Astrocyte of the spinal cord (primary cell): ENCODE results near the gene CLSTN3.

Experiments used
- DNase-seq: peaks from one replicate; pipeline ENCODE4 v3.0.0; 2011; ENCODE audit warnings: low read depth, low spot score
- H3K4me3 ChIP-seq: 2 replicates; pipeline ENCODE4 v1.5.1; 2011; ENCODE audit warnings: low read depth, mild to moderate bottlenecking, low read length, moderate library complexity
- CTCF ChIP-seq: IDR thresholded peaks from 2 replicates; pipeline ENCODE4 v1.5.1; 2012; ENCODE audit warnings: low read depth, mild to moderate bottlenecking, low read length, inconsistent platforms
- in situ Hi-C: cut with HindIII; loops from 2 replicates; pipeline ENCODE4 v1.10.0; 2017; ENCODE audit warnings: low sequenced_read_pairs

The CLSTN3 gene

DNA sequence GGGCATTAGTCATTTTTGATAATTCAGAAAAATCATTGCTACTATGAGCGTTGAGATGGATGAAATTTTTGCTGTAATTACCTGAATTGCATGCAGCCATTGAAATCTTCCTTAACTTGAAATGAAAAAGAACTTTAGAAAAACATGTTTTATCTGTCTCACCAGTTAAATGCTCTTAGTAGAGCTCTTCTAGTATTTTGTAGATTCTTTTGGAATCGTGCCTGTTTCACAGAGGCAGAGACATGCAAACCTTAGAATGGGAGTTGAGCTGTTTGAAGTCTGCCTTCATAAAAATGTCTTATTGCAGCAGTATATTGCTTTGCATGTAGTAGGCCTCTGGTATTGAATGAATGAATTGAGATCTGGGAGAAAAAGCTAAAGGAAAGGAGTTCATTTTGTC lies 63.5 kb downstream of the CLSTN3 start:
- H3K4me3 ChIP-seq = no peak overlapping the region
- TF ChIP-seq CTCF = no peak
- in situ Hi-C loops = no loop called here
- DNase-seq = no peak

DNA sequence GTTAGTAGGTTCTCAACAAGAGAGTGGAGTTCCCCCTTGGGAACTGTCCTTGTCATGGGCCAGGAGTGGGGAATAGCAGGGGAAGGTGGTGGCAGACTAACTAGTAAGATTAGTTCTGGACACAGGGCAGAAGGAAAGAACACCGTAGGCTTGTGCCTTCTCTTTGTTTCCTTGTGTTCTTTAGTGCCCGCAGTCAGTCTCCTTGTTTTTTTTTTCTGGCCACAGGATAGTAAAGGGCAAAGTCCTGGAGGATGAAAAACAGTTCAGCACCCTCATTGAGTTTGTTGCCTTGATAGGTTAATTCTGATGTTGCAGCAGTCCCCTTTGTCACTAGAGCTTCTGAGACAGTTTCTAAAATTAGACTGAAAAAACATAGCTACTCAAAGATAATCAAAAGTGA lies 67.7 kb downstream of the CLSTN3 start:
- in situ Hi-C loops = no loop called here
- no peak for TF ChIP-seq CTCF
- no peak for DNase-seq
- H3K4me3 ChIP-seq = no peak overlapping the region

- in situ Hi-C loops = no loop called here
- no peak for TF ChIP-seq CTCF
- DNase-seq = no peak
- H3K4me3 ChIP-seq = no peak overlapping the region
Measured at GRCh38 chr12:7203109-7203508, 72.9 kb downstream of the CLSTN3 start.

DNA sequence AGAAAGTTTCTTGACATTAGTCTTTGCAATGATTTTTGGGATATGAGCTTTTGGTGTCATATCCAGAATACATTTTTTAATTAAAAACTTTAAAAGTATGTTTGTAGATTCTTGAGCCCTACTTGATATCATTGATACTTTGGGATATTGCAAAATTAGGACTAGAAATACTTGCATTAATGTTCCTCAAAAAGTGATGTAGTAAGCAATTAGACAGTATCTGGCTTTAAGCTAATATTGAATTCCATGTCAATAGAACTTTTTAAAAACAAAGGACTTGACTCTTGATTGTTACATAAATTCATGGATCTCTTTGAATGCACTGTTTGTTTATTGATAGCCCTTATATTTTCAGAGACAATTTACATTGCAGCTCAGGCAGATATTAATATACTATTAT lies 74.9 kb downstream of the CLSTN3 start:
- no peak overlapping the region for H3K4me3 ChIP-seq
- DNase-seq = no peak
- in situ Hi-C loops = no loop called here
- no peak for TF ChIP-seq CTCF

- in situ Hi-C loops = no loop called here
- TF ChIP-seq CTCF = no peak
- H3K4me3 ChIP-seq = no peak overlapping the region
- no peak for DNase-seq
Measured at GRCh38 chr12:7206691-7207090, 76.5 kb downstream of the CLSTN3 start.

GRCh38 chr12:7207866-7208625 lies 77.9 kb downstream of the CLSTN3 start:
- no peak for DNase-seq
- TF ChIP-seq CTCF = no peak
- in situ Hi-C loops = no loop called here
- H3K4me3 ChIP-seq = no peak overlapping the region
